HTR-8/SVneo (cell line): ENCODE measurements around the gene PEA15.

Experiments used
- DNase-seq: peaks from one replicate; pipeline ENCODE4 v3.0.0; 2011; ENCODE audit warnings: low spot score, mixed read lengths; ENCODE audit not compliant: insufficient read length
- FAIRE-seq: peaks from 2 replicates; lab custom pipeline; 2011; peaks lifted over from hg19 to GRCh38; lab: Jason Lieb, UNC

PEA15 gene

GRCh38 chr1:160177667-160178066 lies 27.5 kb upstream of the PEA15 start:
- DNase-seq (no peak), FAIRE-seq (no peak)

- DNase-seq = no peak
- FAIRE-seq = no peak
Observed at GRCh38 chr1:160178731-160179130, 26.5 kb upstream of the PEA15 start.

DNA sequence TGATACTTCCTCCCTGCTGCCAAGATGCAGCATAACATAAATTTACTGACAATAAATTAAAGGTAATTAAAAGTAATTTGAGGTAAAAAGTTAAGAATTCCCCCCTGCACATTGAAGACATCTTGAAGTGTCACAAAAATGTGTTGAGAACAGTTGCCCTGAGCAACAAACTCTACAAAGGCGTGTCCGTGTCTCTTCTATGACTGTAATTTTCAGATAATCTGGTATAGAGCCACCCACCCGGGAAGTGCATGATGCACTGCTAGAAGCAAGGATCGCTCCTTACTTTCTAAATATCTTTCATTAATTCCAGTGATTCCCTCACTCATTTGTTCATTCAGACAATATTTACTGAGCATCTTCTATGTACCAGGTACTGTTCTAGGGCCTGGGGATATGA lies 25.8 kb upstream of the PEA15 start:
- DNase-seq = no peak
- FAIRE-seq = no peak

DNA sequence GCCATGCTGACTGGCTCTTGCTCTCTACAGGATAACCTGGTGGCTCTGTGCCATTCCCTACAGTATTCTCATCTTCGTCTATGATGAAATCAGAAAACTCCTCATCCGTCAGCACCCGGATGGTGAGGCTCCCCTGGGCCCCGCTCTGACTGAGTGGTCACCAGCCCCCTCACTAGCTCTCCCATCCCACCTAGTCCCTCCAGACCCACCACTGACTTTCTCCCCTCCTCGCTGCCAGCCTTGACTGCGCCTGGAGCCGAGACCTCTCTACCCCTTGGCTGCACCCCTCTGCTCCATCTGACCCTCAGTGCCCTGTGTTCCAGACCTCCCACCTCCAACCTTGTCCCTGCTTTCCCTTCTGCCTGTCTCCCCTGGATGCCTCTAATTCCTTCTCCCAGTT lies 18.9 kb upstream of the PEA15 start:
- no peak for FAIRE-seq

GRCh38 chr1:160186729-160187128 lies 18.5 kb upstream of the PEA15 start:
- FAIRE-seq = no peak
- no peak for DNase-seq

More for the DNA sequence above, 18.9 kb upstream of the PEA15 start:
- no peak for DNase-seq

DNA sequence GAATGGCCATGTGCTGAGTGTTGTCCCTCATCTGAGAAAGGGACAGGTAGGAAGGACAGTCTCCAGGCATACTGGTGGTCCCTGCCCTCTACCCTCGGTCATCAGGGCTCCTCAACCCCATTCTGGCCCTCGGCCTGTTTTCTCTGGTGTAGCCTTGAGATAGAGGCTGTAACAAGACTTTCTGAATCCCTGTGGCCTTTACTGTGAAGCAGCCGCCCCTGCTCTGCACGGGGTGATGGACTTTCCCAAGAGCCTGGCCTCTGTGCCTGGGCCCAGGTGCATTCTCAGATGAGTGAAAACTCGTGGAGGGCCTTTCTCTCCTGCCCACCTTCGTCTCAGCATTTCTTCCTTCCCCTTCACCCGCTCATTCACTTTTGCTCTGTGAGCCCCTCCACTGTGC lies 17.8 kb upstream of the PEA15 start:
- DNase-seq = no peak
- no peak for FAIRE-seq

GRCh38 chr1:160188341-160188740 lies 16.8 kb upstream of the PEA15 start:
- DNase-seq = no peak
- no peak for FAIRE-seq

- FAIRE-seq (no peak), DNase-seq (no peak)
Observed at GRCh38 chr1:160189649-160190625, 15.2 kb upstream of the PEA15 start, which contains the start of gene CASQ1. TSS of gene CASQ1 (plus strand) at chr1:160190575. CDS start at chr1:160190752, 177 bp downstream.

GRCh38 chr1:160191756-160192155 lies 13.4 kb upstream of the PEA15 start:
- no peak for DNase-seq
- FAIRE-seq = no peak

DNA sequence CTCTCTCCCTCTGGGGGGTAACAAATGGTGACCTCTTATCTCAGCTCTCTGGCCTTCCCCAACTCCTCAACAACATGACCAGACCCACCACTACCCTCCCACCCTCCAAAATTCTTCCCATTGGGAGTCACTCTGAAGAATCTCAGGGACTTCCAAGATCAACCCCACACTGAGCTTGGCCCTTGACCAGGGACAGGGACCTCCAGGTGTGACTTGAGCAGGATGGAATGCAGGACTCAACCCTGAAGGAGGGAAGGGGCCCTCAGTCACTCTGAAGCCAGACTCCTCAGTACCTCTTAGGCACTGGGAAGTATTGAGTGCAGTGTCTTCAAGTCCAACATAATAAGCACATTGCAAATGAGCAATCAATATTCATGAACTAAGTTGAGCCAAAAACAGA lies 12.9 kb upstream of the PEA15 start:
- FAIRE-seq (no peak), DNase-seq (no peak)

DNA sequence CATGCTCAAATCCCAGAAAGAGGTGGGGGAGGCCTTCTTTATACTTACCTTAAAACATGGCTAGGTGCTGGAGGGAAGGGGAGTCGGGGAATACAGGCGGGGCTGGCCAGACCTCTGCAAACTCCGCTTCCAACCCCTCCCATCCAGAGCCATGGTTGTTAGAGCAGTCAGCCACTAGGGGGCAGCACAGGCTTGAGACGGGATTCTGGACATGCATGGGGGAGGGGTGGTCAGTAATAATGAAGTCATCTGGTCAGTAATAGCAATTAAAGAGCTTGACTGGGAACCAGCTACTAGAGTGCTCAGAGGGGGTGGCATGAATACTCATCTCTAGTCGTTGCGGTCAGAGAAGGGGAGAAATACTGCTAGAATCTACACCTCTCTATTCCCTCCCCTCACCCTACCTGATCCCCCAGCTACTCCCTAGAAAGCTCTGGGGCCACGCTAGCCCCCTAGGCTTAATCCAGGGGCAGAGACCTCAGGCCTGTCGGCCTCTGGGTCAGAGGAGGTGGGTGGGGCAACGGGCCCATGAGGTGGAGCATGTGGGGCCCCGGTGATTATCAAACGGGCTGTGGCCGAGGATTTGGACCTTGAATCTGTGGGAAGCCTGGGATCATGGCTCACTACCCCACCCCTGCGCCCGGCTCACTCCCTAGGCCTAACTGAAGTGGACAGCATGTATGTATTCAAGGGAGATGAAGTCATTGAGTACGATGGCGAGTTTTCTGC lies 11.9 kb upstream of the PEA15 start:
- peak; percentile 60 for DNase-seq
- FAIRE-seq = no peak

DNA sequence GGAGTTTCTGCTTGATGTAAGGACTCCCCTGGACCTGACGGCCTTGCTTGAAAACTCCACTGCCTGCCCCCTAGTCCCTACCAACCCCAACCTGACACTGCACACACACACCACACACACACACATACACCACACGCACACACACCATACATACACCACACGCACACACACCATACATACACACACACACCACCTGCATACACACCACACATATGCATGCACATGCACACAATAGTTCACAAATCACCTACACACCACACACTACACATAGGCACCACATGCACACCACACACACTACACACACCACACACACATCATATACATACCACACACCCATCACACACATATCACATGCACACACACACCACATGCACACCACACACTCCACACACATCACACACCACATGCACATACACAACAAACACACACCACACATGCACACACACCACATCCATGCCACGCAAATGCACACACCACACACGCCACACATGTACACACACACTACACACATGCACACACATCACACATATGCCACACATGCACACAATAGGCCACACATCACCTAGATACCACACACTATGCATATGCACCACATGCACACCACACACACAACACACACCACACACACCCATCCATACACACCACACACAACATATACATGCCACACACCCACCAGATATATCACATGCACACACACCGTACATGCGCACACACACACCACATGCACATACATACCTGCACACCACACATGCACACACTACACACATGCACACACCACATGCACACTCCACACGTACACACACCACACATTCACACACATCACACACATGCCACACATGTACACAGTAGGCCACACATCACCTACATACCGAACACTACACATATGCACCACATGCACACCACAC lies 11.1 kb upstream of the PEA15 start:
- FAIRE-seq (peak; percentile 96), DNase-seq (no peak)

- FAIRE-seq (no peak), DNase-seq (no peak)
Observed at GRCh38 chr1:160194737-160195059, 10.5 kb upstream of the PEA15 start.

DNA sequence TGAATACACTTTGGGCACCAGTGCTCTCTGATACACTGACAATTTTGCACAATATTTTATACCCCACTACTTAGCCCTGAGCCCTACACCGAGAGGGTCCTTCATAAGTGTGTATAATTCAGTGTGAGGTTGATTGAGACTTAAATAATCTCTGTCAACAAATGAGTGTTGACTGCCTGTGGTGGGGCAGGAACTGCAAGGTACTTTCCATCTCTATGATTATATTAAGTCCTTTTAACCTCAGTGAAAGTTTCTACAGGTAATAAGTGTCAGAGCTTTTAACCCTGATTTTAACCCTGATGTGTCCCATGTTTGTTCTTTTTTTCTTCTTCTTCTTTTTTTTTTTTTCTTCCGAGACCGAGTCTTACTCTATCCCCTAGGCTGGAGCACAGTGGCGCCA lies 9.0 kb upstream of the PEA15 start:
- FAIRE-seq (no peak), DNase-seq (no peak)

GRCh38 chr1:160197231-160197630 lies 8.0 kb upstream of the PEA15 start:
- FAIRE-seq = no peak

GRCh38 chr1:160200786-160201185 lies 4.4 kb upstream of the PEA15 start:
- no peak for DNase-seq
- FAIRE-seq = no peak

More at GRCh38 chr1:160197231-160197630, 8.0 kb upstream of the PEA15 start:
- no peak for DNase-seq

GRCh38 chr1:160204526-160205241 lies 500 bp upstream of the PEA15 start:
- FAIRE-seq (no peak), DNase-seq (no peak)

DNA sequence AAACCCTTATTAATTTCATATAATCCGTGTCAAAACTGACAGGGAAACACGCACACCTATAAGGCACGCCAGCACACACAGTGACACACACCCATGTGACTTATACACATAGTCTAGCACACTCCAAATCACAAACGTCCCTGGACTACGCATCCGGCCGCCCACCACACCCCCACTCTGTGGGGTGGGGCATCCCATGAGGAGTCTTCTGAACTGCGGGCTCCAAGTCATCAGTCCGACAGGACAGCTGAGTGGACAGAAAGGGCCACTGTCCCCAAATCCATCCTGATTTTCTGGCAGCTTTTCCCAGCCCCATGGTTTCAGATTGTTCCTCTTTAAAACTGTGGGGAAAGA lies 829 bp downstream of the PEA15 start:
- DNase-seq = peak; percentile 48

DNA sequence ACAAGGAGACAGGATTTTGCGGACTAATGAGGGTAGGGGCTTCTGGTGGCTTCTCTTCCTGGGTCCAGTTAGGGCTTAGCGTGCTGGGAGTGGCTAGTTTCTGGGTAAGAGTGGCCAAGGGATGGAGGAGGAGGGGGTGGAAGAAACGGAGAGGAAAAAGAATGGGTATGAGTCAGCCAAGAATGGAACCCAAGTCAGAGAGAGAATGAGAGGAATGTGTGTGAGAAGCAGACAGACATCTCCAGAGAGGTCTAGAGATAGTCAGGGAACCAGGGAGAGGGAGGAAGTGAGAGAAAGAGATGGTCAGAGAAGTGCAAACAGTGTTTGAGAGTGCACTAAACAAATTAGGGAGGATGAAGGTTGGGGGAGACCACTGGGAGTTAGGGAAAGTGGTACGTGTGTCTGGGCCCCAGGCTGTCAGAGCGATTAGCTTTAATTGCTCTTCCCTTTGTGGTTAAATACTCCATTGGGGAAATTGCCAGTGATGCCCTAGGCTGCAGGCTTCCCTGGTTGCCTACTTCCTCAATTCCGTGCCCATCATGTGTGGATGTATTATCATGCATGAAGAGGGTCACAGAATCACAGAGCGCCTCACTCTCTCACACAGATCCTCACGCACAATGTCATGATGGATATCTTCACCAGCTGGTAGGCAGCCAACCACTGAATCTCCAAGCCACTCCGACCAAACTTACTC lies 1.4 kb downstream of the PEA15 start:
- peak; percentile 69 for DNase-seq
- FAIRE-seq = no peak

More for the DNA sequence above, 829 bp downstream of the PEA15 start:
- no peak for FAIRE-seq
